ENCODE measurements around the gene SMARCE1. TPM values are rescaled to one million over a fixed set of nuclear protein-coding genes. Genes with fewer than 3 reads are reported as not detected.
"Not testable (repeated sequence)": the region's sequence is repeated elsewhere in the genome, so short reads cannot be mapped to it uniquely, and the experiment has no call there.

The SMARCE1 gene
- total RNA-seq, 1 donor, result 119 TPM

DNA sequence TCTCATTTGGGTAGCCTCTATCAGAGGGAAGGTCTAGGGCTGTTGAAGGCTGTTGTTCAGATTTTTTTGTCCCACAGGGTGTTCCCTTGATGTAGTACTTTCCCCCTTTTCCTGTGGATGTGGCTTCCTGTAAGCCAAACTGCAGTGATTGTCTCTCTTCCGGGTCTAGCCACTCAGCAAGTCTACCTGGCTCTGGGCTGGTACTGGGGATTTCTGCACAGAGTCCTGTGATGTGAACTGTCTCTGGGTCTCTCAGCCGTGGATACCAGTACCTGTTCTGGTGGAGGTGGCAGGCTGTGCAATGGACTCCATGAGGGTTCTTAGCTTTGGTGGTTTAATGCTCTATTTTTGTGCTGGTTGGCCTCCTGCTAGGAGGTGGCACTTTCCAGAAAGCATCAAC is 59.1 kb downstream of the SMARCE1 start:
- TF ChIP-seq, protein P1, sequence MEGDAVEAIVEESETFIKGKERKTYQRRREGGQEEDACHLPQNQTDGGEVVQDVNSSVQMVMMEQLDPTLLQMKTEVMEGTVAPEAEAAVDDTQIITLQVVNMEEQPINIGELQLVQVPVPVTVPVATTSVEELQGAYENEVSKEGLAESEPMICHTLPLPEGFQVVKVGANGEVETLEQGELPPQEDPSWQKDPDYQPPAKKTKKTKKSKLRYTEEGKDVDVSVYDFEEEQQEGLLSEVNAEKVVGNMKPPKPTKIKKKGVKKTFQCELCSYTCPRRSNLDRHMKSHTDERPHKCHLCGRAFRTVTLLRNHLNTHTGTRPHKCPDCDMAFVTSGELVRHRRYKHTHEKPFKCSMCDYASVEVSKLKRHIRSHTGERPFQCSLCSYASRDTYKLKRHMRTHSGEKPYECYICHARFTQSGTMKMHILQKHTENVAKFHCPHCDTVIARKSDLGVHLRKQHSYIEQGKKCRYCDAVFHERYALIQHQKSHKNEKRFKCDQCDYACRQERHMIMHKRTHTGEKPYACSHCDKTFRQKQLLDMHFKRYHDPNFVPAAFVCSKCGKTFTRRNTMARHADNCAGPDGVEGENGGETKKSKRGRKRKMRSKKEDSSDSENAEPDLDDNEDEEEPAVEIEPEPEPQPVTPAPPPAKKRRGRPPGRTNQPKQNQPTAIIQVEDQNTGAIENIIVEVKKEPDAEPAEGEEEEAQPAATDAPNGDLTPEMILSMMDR (IDR thresholded peaks at IDR 0.05; ENCODE audit: insufficient read depth, low read length), result no peak
- DNase-seq (ENCODE audit: low read depth), result no peak

DNA sequence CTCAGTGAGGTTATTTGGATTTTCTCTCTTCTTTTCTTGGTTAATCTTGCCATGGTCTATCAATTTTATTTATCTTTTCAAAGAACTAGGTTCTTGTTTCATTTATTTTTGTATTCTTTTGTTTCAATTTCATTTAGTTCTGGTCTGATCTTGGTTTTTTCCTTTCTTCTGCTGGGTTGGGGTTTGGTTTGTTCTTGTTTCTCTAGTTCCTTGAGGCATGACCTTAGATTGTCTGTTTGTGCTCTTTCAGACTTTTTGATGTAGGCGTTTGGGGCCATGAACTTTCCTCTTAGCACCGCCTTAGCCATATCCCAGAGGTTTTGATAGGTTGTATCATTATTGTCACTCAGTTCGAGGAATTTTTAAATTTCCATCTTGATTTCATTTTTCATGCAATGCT is 61.4 kb downstream of the SMARCE1 start:
- H3K4me3 ChIP-seq (ENCODE audit: low read depth, low read length); DNase-seq (ENCODE audit: low read depth): not testable (repeated sequence)

More for the DNA sequence above, 59.1 kb downstream of the SMARCE1 start:
- no peak overlapping the region for H3K4me3 ChIP-seq (ENCODE audit: low read depth, low read length)

DNA sequence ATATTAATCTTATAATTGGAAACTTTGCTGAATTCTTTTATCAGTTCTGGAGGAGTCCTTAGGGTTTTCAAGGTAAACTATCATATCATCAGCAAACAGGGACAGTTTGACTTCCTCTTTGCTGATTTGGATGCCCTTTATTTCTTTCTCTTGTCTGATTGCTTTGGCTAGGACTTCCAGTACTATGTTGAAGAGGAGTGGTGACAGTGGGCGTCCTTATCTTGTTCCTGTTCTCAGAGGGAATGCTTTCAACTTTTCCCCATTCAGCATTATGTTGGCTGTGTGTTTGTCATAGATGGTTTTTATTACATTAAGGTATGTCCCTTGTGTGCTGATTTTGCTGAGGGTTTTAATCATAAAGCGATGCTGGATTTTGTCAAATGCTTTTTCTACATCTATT is 62.7 kb downstream of the SMARCE1 start:
- not testable (repeated sequence) for DNase-seq (ENCODE audit: low read depth); H3K4me3 ChIP-seq (ENCODE audit: low read depth, low read length)

DNA sequence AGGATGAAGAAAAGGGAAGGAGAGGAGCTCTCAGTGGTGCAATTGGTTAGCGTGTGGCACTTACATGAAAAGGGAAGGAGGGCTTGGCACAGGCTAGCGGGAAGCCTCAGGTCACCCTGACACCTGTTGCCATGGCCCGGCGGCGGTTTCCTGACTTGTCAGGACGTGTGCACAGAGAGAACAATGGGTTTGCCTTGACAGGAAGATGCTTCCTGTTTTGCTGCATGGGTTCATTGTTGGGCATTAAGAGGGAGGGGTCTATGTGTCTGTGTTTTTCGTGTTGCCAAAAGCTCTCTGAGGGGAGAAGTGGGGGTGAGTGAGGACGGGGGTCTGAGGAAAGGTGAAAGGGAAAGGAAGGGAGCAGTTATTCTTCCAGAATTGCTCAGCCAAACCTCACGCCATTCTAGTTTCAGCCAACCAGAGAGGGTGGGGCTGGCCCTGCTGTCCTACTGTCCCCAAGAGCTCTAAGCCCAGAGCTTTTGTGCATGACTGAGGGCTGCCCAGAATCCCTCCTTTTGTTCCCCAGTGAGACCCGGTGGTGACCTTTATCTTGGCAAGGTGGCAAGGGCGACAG is 65.2 kb downstream of the SMARCE1 start:
- no peak for DNase-seq (ENCODE audit: low read depth)
- H3K4me3 ChIP-seq (ENCODE audit: low read depth, low read length), result no peak overlapping the region
- TF ChIP-seq, protein P1 (IDR thresholded peaks at IDR 0.05; ENCODE audit: insufficient read depth, low read length), result no peak

DNA sequence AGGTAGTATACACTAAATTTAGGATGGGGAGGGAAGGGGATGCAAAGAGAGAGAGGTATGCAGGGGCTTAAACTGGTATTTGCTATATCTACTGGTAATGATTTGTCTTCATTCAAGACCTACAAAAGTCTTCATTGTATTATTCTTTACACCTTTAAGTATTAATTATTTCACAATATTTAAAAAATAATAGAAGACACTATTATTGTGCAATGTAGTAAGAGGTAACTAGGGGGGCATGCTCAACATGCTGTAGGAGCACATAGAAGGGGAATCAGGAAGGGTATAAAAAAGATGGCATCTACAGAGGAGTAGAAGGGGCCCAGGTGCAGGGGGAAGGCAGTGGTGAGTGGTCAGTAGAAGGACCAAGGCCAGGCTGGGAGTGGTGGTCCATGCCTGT is 67.5 kb downstream of the SMARCE1 start:
- no peak for DNase-seq (ENCODE audit: low read depth)
- TF ChIP-seq, protein P1 (IDR thresholded peaks at IDR 0.05; ENCODE audit: insufficient read depth, low read length), result no peak
- no peak overlapping the region for H3K4me3 ChIP-seq (ENCODE audit: low read depth, low read length)

DNA sequence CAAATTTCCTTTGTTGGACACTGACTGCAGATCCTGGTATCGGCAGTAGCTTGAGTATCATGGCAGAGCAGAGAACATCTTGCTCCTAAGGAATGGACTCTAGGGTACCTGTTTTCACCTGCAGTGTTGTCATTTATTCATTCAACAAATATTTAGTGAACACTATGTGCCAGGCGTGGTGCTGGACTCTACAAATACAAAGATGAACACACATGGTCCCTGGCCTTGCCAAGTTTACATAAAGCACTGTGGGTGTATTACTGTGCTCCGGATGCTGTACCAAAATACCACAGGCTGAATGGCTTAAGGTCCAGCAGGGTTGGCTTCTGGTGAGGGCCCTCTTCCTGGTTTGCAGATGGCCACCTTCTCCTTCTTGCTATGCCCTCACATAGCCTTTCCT is 68.1 kb downstream of the SMARCE1 start:
- DNase-seq (ENCODE audit: low read depth), result no peak
- H3K4me3 ChIP-seq (ENCODE audit: low read depth, low read length), result no peak overlapping the region
- TF ChIP-seq, protein P1 (IDR thresholded peaks at IDR 0.05; ENCODE audit: insufficient read depth, low read length), result no peak

DNA sequence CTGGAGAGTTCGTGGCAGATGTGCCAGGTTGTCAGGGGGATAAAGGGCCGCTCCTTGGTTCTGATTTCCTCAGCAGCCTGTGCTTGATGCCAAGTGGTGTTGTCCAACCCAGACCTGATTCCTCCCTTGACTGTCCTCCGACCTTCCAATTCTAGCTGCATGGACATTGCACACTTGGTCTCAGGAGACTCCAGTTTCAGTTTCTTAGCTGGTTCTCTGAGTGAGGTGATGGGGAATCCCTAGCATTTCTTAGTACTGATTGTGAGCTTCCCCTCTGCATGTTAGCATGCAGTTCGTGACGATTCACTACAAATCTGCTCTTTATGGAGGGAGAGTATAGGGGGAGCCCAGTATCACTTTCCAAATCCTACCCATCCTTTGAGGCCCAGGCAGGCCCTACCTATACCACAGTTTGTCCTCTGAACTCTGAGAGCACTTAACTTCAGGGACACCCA is 70.0 kb downstream of the SMARCE1 start:
- DNase-seq (ENCODE audit: low read depth), result no peak

More for the DNA sequence above, 70.0 kb downstream of the SMARCE1 start:
- TF ChIP-seq, protein P1 (IDR thresholded peaks at IDR 0.05; ENCODE audit: insufficient read depth, low read length), result no peak
- no peak overlapping the region for H3K4me3 ChIP-seq (ENCODE audit: low read depth, low read length)

All from fibroblast of the aortic adventitia (primary cell).